ENCODE measurements around the gene HOXB6.

Gene HOXB6

DNA sequence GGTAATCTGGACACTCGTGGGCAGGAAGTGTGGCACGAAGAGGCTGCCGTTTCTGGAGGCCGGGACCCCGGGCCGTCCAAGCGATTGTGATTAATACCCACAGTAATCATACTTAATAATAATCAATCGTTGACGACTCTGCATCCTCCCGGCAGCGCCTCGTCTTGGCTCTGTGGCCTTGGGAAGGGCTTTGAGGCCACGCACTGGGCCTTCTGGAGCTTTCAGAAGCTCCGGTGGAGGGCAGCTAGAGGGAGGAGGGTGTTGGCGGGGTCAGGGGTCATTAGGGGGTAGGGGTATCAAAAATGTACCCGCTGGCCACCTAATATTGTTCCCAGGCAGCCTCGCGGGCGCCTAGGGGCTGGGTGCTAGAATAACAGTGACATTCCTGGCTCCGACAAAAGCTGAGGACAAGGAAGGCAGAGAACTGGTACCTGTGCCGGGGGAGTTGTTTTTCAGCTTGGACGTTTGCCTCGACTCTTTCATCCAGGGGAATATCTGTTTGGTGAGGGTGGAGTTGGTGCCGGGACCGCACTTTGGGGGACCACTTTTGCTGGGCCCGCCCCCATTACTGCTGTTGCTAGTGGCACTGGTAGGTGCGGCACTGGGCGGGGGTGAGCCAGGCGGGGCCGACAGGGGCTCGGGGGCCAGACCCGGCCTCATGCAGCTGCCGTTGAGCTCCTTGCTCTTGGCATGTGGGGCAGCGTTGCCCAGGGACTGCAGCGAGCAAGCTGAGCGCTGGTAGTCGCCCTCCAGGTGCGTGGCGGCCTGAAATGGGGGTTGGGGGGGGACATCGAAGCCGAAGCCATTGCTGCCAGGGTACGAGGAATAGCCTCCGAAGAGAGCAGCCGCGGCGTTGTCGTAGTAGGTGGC is 53.0 kb downstream of the HOXB6 start:
- DNase-seq: no peak

DNA sequence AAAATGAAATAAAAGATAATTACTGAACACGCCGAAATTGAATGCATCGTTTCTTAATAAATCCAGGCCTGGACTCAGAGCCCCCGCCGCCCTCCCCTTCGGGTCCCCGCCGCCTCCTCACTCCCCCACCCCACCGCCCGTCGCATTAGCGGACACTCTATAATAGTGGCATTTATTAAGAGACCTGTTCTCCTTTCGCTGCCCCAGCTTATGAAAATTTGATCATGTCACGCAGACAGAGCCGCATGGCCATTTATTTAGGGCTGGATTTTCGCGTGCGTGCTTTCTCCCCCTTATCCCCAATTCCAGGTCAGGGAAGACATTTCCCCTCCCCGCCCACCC is 53.6 kb downstream of the HOXB6 start:
- DNase-seq: no peak

DNA sequence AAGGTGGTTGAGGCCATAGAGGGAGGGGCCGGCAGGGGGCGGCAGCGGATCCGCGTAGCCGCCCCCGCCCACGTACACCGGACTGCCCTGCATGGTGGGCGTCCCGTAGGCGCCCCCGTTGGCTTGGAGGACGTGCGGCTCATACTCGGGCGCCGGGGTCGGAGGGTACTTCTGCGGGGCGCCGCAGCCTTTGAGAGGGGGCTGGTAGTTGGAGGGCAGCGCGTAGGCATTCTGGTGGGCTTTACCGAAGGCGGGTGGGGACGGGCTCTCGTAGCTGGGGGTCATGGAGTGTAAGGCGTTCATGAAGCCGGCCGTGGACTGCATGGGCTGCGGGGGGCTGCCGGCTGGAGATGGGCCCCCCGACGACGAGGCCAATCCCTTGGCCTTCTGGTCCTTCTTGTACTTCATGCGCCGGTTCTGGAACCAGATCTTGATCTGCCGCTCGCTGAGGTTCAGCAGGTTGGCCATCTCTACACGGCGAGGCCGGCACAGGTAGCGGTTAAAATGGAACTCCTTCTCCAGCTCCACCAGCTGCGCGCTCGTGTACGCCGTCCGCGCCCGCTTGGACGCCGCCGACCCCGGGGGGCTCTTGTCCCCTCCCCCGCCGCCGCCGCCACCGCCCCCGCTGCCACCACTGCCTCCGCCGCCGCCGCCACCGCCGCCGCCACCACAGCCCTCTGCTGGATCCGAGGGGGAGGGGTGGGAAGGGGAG is 54.1 kb downstream of the HOXB6 start:
- DNase-seq: no peak

DNA sequence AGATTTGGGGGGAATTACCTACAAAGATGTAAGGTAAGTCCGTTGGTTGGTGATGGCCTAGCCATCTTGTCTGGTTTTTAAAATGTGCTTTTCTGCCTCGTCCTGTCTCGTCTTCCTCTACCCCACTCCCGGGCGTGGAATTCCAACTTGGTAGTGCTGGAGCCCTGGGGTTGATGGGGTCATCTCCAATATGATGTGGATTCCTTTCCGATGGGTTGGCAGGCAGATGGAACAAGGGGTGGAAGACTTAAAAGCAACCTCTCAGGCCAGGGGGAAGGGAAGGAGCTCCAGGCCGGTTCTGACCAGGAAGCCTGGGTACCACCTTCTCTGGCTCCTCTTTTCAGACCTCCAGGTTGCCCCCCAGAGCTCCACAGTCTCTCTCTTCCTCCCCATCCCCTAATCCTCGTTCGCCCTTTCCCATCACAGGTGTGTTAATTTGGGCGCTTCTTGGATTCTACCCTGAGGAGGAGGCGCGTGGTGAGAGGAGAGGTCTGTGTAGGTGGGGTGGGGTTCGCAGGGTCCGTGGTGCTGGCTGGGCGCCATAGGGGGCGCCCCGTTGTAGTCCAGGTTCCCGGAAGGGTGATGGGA is 54.8 kb downstream of the HOXB6 start:
- no peak for DNase-seq

DNA sequence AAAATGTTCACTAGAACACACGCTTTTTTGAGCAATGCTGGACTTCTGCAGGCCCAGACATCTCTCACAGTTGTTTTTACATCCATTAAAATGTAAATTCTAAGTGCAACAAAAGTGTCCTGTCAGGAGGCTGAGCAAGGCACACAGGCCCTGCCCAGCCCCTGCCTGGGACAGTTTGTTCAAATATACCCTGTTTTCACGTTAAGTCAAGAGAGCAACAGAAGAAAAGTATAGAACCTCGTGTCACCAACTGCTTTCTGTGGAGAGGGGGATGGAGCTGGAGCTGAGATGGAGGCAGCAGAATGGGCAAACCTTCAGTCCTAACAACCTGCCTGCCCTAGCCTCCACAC is 55.5 kb downstream of the HOXB6 start:
- DNase-seq: no peak

DNA sequence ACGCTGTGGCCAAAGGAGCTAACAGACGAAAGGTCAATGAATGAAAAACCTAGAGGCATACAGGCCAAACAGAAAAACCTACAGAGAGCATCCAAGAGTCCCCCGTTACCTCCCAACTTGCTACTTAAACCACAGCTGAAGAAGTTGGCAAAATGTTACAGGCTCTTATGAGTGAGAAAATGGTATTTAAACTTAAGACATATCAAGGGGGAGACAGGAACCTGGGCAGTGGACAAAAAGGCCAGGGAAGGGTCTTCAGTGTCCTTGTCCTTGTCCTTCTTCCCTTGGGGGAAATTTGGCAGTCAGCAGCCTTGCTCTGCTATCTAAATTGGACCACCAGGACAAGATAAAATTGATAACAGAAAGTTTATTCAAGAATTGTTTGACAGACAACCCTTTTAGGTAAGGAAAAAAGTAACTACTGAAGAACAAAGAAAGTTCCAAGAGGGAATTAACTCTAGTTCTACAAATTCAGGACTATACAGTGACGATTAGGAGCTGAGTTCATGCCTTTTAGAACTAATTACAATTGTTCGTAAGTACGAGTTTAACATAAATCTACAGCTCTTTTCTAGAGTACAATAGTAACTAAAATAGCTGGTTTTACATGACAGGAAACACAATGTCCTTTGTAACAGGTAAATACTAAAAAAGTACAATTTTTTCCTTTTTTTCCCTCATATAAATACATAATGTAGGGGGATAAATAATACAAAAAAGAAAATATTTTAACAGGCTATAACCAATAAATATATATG is 56.1 kb downstream of the HOXB6 start:
- DNase-seq: peak; percentile 40

DNA sequence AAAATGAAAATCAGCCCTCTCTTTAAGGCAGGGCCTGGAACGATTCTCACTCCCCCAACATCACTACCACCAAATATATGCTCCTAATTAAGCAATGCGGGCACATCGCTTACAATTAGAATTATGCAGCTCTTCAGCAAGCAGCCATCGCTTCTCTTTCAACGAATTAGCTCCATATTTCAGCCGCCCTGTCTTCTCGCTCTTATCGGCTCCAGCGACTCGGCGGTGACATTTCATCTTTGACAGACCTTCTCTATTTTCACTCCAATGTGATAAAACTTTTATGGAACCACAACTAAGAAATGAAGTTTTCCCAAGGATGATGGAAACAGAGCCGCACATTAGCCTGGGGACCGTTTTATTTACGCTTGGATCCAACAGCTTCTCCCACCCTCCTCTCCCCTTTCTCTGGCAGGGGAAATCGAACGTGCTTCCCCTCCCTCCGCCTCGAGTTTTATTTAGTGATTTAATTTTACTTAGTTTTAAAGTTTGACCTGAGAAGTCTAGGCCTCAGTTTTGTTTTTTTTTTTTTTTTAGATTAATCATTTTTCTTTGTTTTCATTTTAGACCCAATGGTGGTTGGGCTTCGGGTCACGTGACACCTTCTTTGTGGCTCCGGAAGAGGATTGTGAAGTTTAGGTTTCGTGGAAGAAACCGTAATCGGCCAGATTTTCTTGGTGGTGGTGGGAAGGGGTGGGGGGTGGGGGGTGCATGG is 56.8 kb downstream of the HOXB6 start:
- DNase-seq: peak; percentile 80

DNA sequence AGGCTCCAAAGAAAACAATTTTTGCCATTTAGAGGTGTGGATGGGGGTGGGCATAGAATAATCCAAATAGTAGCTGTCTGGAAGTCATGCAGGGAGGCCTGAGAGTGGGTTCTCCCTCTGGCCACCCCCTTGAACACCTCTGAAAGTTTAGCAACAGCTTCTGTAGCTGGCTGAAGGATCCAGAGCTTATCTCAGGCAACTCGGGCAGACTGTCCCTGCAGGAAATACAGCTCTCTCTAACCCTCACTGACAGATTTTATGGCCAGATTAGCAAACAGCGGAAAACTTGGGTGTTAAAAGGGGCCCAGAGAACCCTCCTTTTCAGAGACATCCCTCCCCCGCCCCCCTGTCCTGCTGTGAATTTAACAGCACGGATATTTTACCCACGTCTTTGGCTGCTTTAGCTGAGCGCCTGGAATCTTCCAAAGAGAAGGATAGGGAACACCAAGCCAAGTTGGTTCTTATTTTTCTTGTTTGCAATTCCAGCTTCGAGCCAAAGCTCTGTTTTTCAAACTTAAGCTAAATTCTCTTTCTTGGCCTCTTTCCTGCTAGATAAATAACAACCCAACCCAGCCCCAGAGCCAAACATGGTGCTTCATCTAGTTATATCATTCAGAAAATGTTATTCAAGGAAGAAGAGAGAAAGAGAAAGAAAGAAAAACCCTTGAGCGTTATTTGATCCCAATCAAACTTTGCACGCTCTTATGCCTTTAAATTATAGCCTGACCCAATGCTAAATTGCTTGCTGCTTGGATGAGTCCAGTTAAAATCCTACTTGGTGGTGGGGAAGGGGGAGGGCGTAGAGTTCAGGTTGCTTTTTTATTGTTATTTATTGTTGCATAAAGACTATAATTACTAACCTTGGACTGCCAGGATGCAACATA is 57.6 kb downstream of the HOXB6 start:
- peak; percentile 94 for DNase-seq

DNA sequence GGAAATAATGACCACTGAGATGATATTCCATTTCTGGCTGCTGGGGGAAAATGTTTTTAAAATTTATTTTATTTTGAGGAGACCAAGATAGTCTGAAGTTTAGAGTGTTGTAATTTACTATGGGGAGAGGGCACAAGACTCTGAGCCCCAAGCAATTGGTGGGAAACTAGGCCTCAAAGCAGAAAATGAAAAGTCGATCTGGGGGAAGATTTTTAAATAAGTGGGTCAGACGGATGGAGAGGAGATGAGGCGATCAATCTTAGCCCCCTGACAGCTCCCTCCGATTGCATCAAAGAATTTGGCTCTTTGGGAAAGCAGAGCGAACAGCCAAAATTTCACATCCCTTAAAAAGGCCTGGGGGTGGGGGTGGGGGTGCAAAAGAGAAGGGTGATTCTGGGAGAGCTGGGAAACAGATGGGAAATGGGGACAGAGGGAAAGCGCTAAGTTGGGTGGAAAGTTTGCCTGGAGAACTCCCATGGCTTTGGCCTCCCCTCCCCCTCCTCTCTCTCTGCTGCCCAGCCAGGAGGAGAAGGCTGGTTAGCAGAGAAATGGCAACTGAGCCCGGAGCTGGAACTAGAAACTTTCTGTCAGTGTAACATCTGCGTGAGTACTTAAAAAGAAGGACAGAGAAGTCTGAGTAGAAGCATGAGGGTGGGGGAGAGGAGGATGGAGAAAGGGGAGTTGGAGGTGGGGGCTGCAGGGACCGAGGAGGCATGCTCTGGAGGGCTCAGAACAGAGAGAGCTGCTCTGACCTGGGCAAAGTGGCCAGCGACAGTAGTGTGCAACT is 58.5 kb downstream of the HOXB6 start:
- peak; percentile 52 for DNase-seq

Measured in hematopoietic multipotent progenitor cell treated with erythropoietin and hydrocortisone succinate and interleukin-3 and kit ligand, for 8 days (in vitro differentiated cells).